WTC11 (cell line): Measurements from ENCODE around the gene ROBO4. TPM values are rescaled to one million over a fixed set of nuclear protein-coding genes. Genes with fewer than 3 reads are reported as not detected.

Experiments used
- NFYB ChIP-seq: sonication (generic); formaldehyde crosslinking; conservative IDR thresholded peaks from 2 replicates; pipeline ENCODE4 v1.8.0; 2022; ENCODE audit warnings: low read depth, missing genetic modification reagents
- total RNA-seq: library from RNA; stranded (reverse); gene quantifications from 3 replicates; pipeline ENCODE4 v1.2.3, GENCODE V29; 2021

ROBO4 gene
- total RNA-seq, 1 experiment from 2014 or later: 0.13 TPM

DNA sequence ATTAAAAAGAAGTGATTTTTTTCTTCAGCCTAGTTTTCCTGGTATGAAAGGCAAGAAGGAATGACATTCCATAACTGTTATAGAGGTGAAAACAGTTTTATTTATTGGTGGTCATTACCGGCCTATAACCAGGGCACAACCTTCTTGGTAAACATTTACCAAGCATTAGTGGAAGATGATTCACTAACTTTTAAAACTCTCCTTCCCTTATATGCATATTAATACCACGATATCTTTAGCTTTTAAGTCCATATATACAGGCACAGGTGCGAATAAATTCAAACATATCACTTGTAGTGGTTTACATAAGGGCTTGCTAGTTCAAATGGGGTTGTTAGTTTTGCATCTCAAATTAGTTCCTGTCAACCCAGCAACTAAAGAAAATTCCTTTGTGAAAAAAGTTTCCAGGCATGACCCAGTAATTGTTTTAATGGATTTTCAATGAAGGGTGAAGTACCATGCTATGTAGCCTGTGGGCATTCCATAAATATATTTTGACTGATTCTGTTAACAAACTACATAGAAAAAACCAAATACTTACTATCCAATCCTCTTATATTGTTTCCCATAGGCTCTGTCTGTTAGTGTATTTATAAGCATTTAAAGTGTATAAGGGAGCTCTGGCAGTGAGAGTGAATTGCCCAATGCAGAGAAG, 63.0 kb downstream of the ROBO4 start (continued):
- TF ChIP-seq NFYB (CRISPR knock-in tag): no peak

Other genes with a start within 250 kb of the ROBO4 start
- 4.4 to 4.9 TPM (median 4.8 TPM) in 3 replicates for gene SIAE, start 224.1 kb downstream of the ROBO4 start, total RNA-seq
- gene SPA17, start 224.0 kb downstream of the ROBO4 start, total RNA-seq: 3.5 to 3.8 TPM (median 3.5 TPM) in 3 replicates
- 1.9 to 2.9 TPM (median 2.5 TPM) in 3 replicates for gene NRGN, start 157.9 kb downstream of the ROBO4 start, total RNA-seq
- gene VSIG2, start 145.6 kb downstream of the ROBO4 start, total RNA-seq: 0.46 to 0.79 TPM (median 0.71 TPM) in 3 replicates
- gene ESAM, start 135.6 kb downstream of the ROBO4 start, total RNA-seq: 0.44 to 0.64 TPM (median 0.48 TPM) in 3 replicates
- gene MSANTD2, start 97.5 kb downstream of the ROBO4 start, total RNA-seq: 16.5 to 17.5 TPM (median 16.8 TPM) in 3 replicates
- 21.3 to 27.5 TPM (median 25.3 TPM) in 3 replicates for gene ROBO3, start 32.4 kb downstream of the ROBO4 start, total RNA-seq
- gene HEPN1, start 21.4 kb upstream of the ROBO4 start, total RNA-seq: not detected in 3 replicates
- not detected in 3 replicates for gene HEPACAM, start 38.2 kb upstream of the ROBO4 start, total RNA-seq
- 2.1 to 2.6 TPM (median 2.4 TPM) in 3 replicates for gene CCDC15, start 56.3 kb upstream of the ROBO4 start, total RNA-seq
- gene SLC37A2, start 165.4 kb upstream of the ROBO4 start, total RNA-seq: 1.3 to 2.2 TPM (median 2.1 TPM) in 3 replicates
- gene TMEM218, start 213.8 kb upstream of the ROBO4 start, total RNA-seq: 10.3 to 12.4 TPM (median 11.0 TPM) in 3 replicates